Erythroblast (primary cell): ENCODE measurements around the gene ANG.
"Not testable (repeated sequence)": the region's sequence is repeated elsewhere in the genome, so short reads cannot be mapped to it uniquely, and the experiment has no call there.

Experiments used
- GATA1 ChIP-seq: IDR thresholded peaks from 2 replicates; pipeline ENCODE4 v1.6.1; 2011; ENCODE audit warnings: low read depth, mild to moderate bottlenecking, control low read depth, low read length, moderate library complexity
- POLR2A ChIP-seq: IDR thresholded peaks from 2 replicates; pipeline ENCODE4 v1.6.1; 2011; ENCODE audit warnings: mild to moderate bottlenecking, low read length

DNA sequence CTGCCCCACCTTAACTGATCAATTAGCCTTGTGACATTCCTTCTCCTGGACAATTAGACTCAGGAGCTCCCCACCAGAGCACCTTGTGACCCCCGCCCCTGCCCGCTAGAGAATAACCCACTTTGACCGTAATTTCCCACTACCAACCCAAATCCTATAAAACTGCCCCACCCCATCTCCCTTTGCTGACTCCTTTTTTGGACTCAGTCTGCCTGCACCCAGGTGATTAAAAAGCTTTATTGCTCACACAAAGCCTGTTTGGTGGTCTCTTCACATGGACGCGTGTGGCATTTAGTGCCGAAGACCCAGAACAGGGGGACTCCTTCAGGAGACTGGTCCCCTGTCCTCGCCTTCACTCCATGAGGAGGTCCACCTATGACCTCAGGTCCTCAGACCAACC lies 12.4 kb downstream of the ANG start:
- TF ChIP-seq POLR2A, GATA1: not testable (repeated sequence)
